ENCODE data around the gene CDCA8. TPM values are rescaled to one million over a fixed set of nuclear protein-coding genes. Genes with fewer than 3 reads are reported as not detected.

CDCA8 gene
- total and polyA plus RNA-seq, 5 donors from 2014 or later = 1.3 to 3.7 (median 3.0) TPM

Other genes with a start within 250 kb of the CDCA8 start
- 205 TPM for gene ZC3H12A, start 217.9 kb upstream of the CDCA8 start, total RNA-seq
- 10 to 100 TPM in 3 of 4 donors, 1 to 10 TPM in 1; 9.9 to 16.7 (median 13.1) TPM for gene ZC3H12A, start 217.9 kb upstream of the CDCA8 start, polyA plus RNA-seq
- gene MEAF6, start 177.8 kb upstream of the CDCA8 start, total RNA-seq = 52.3 TPM
- 100 to 1,000 TPM; 143 to 163 (median 150) TPM for gene MEAF6, start 177.8 kb upstream of the CDCA8 start, polyA plus RNA-seq
- gene SNIP1, start 138.2 kb upstream of the CDCA8 start, total RNA-seq = 52.3 TPM
- gene SNIP1, start 138.2 kb upstream of the CDCA8 start, polyA plus RNA-seq = 1 to 10 TPM; 1.5 to 5.8 (median 4.6) TPM
- gene DNALI1, start 135.6 kb upstream of the CDCA8 start, total RNA-seq = 0.25 TPM
- under 1 TPM in 2 of 4 donors, not detected in 2; 0.22 to 0.32 TPM for gene DNALI1, start 135.6 kb upstream of the CDCA8 start, polyA plus RNA-seq
- gene GNL2, start 96.6 kb upstream of the CDCA8 start, total RNA-seq = 58.9 TPM
- 10 to 100 TPM; 37.3 to 46.5 (median 42.9) TPM for gene GNL2, start 96.6 kb upstream of the CDCA8 start, polyA plus RNA-seq
- not detected for gene RSPO1, start 57.6 kb upstream of the CDCA8 start, total RNA-seq
- not detected for gene RSPO1, start 57.6 kb upstream of the CDCA8 start, polyA plus RNA-seq
- not detected for gene EPHA10, start 72.6 kb downstream of the CDCA8 start, total RNA-seq
- gene EPHA10, start 72.6 kb downstream of the CDCA8 start, polyA plus RNA-seq = not detected
- 0.69 TPM for gene MANEAL, start 101.3 kb downstream of the CDCA8 start, total RNA-seq
- 1 to 10 TPM in 3 of 4 donors, under 1 TPM in 1; 0.87 to 2.4 (median 1.5) TPM for gene MANEAL, start 101.3 kb downstream of the CDCA8 start, polyA plus RNA-seq
- 13.7 TPM for gene C1orf122, start 115.3 kb downstream of the CDCA8 start, total RNA-seq
- 10 to 100 TPM; 22.9 to 31.9 (median 26.6) TPM for gene C1orf122, start 115.3 kb downstream of the CDCA8 start, polyA plus RNA-seq
- 28.2 TPM for gene YRDC, start 115.7 kb downstream of the CDCA8 start, total RNA-seq
- gene YRDC, start 115.7 kb downstream of the CDCA8 start, polyA plus RNA-seq = 10 to 100 TPM; 17.3 to 26.6 (median 19.8) TPM
- gene MTF1, start 167.1 kb downstream of the CDCA8 start, total RNA-seq = 34.1 TPM
- 10 to 100 TPM; 16.3 to 22.9 (median 18.7) TPM for gene MTF1, start 167.1 kb downstream of the CDCA8 start, polyA plus RNA-seq